Loucy (cell line): ENCODE results near the gene XNDC1N.
"Not testable (repeated sequence)": the region's sequence is repeated elsewhere in the genome, so short reads cannot be mapped to it uniquely, and the experiment has no call there.

Experiments
- H2AFZ ChIP-seq: fragments of 200-600 bp; sonication (generic); 2 replicates; pipeline ENCODE4 v1.6.0; 2016; ENCODE audit warnings: antibody characterized with exemption, mild to moderate bottlenecking, low read length, moderate library complexity
- H3F3A ChIP-seq: fragments of 200-600 bp; 2 replicates; pipeline ENCODE4 v1.6.0; 2016; ENCODE audit warnings: antibody characterized with exemption, low read depth, mild to moderate bottlenecking
- H3K27me3 ChIP-seq: fragments of 200-600 bp; sonication (generic); 2 replicates; pipeline ENCODE4 v1.6.1; 2014; ENCODE audit warnings: low read length, mild to moderate bottlenecking; ENCODE audit not compliant: insufficient read depth, poor library complexity, severe bottlenecking
- H3K36me3 ChIP-seq: fragments of 200-600 bp; sonication (generic); 2 replicates; pipeline ENCODE4 v1.6.1; 2016; ENCODE audit warnings: low read length; ENCODE audit not compliant: insufficient read depth
- H3K4me1 ChIP-seq: fragments of 200-600 bp; sonication (generic); 2 replicates; pipeline ENCODE4 v1.5.1; 2014; ENCODE audit warnings: low read length, mild to moderate bottlenecking; ENCODE audit not compliant: insufficient read depth, poor library complexity, severe bottlenecking
- H3K4me2 ChIP-seq: fragments of 200-600 bp; sonication (generic); 2 replicates; pipeline ENCODE4 v1.6.0; 2014; ENCODE audit warnings: antibody characterized with exemption, low read length, low read depth, mild to moderate bottlenecking; ENCODE audit not compliant: poor library complexity, severe bottlenecking
- H3K4me3 ChIP-seq: fragments of 200-600 bp; sonication (generic); 2 replicates; pipeline ENCODE4 v1.5.1; 2014; ENCODE audit warnings: low read length, mild to moderate bottlenecking, mixed read lengths; ENCODE audit not compliant: poor library complexity, severe bottlenecking
- H3K79me2 ChIP-seq: fragments of 200-600 bp; sonication (generic); 2 replicates; pipeline ENCODE4 v1.6.1; 2014; ENCODE audit warnings: low read length; ENCODE audit not compliant: insufficient read depth
- H3K9ac ChIP-seq: fragments of 200-600 bp; sonication (generic); 2 replicates; pipeline ENCODE4 v1.6.0; 2014; ENCODE audit warnings: mild to moderate bottlenecking, low read depth, low read length, moderate library complexity; ENCODE audit not compliant: poor library complexity, severe bottlenecking
- H3K9me2 ChIP-seq: fragments of 200-600 bp; sonication (generic); replicated peaks from 2 replicates; pipeline ENCODE4 v1.6.1; 2016; ENCODE audit warnings: low read depth, low read length, mixed read lengths
- H3K9me3 ChIP-seq: fragments of 200-600 bp; sonication (generic); 2 replicates; pipeline ENCODE4 v1.6.1; 2014; ENCODE audit warnings: mild to moderate bottlenecking, antibody characterized with exemption, low read length, low read depth; ENCODE audit not compliant: insufficient read depth
- H4K20me1 ChIP-seq: fragments of 200-600 bp; sonication (generic); 2 replicates; pipeline ENCODE4 v1.6.0; 2014; ENCODE audit warnings: antibody characterized with exemption, low read length, mild to moderate bottlenecking; ENCODE audit not compliant: insufficient read depth, poor library complexity, severe bottlenecking

XNDC1N gene

GRCh38 chr11:71885806-71886205 lies 42.6 kb downstream of the XNDC1N start:
- H3K9ac ChIP-seq, H3K4me2 ChIP-seq, H3K27me3 ChIP-seq: not testable (repeated sequence)

More at GRCh38 chr11:71885806-71886205, 42.6 kb downstream of the XNDC1N start:
- H3K36me3 ChIP-seq, H3F3A ChIP-seq, H3K4me1 ChIP-seq, H2AFZ ChIP-seq, H3K4me3 ChIP-seq, H3K9me2 ChIP-seq, H4K20me1 ChIP-seq, H3K79me2 ChIP-seq, H3K9me3 ChIP-seq: not testable (repeated sequence)
